IPS DF 6.9 (cell line): Measurements from ENCODE around the gene PAGR1.
A peak's percentile ranks its signal among the peaks of the same experiment; 100 is the strongest.
"Not testable (repeated sequence)": the region's sequence is repeated elsewhere in the genome, so short reads cannot be mapped to it uniquely, and the experiment has no call there.

Experiments used
- DNase-seq: peaks from one replicate; pipeline ENCODE4 v3.0.0-alpha.2; 2013; ENCODE audit warnings: low read depth, low spot score
- H3K27ac ChIP-seq: one replicate; pipeline ENCODE4 v1.5.1; 2013; ENCODE audit warnings: low read length, control low read depth
- H3K27me3 ChIP-seq: 2 replicates; pipeline ENCODE4 v1.6.1; 2013; ENCODE audit warnings: mild to moderate bottlenecking, low read length; ENCODE audit not compliant: control insufficient read depth, insufficient read depth
- H3K36me3 ChIP-seq: 2 replicates; pipeline ENCODE4 v1.6.1; 2013; ENCODE audit warnings: low read length; ENCODE audit not compliant: control insufficient read depth, insufficient read depth
- H3K4me1 ChIP-seq: 2 replicates; pipeline ENCODE4 v1.6.1; 2013; ENCODE audit warnings: low read length; ENCODE audit not compliant: control insufficient read depth, insufficient read depth
- H3K4me3 ChIP-seq: 2 replicates; pipeline ENCODE4 v1.5.1; 2013; ENCODE audit warnings: mild to moderate bottlenecking, low read length
- H3K9me3 ChIP-seq: 2 replicates; pipeline ENCODE4 v1.6.1; 2013; ENCODE audit warnings: low read length, inconsistent platforms; ENCODE audit not compliant: control insufficient read depth, insufficient read depth
- WGBS: extraction: QIAGEN DNeasy Blood & Tissue Kit; methylation state at CpG from one replicate; pipeline ENCODE4 v1.1.7; 2013; ENCODE audit warnings: mixed read lengths, missing lambda C conversion rate; ENCODE audit not compliant: insufficient read length, insufficient coverage; 5-methylcytosine and 5-hydroxymethylcytosine counted together

PAGR1 gene

GRCh38 chr16:29779474-29779873 is 36.5 kb upstream of the PAGR1 start:
- WGBS, result no CpG with 5 or more reads among the region's 10 CpGs
- H3K36me3 ChIP-seq, result no peaks in the 10 kb centered on the region
- H3K4me3 ChIP-seq, result no peak overlapping the region
- 0 out of 2 replicates have a peak, but pooled peaks cover 1% of the 10 kb centered on the region for H3K4me1 ChIP-seq
- H3K27ac ChIP-seq, result no peak overlapping the region
- no peaks in the 10 kb centered on the region for H3K9me3 ChIP-seq
- DNase-seq, result no peak
- H3K27me3 ChIP-seq, result no peaks in the 10 kb centered on the region

- WGBS, result no CpG with 5 or more reads among the region's 13 CpGs
- H3K9me3 ChIP-seq, H3K27ac ChIP-seq, DNase-seq, H3K27me3 ChIP-seq, H3K4me1 ChIP-seq, H3K36me3 ChIP-seq, H3K4me3 ChIP-seq: not testable (repeated sequence)
These were observed 32.6 kb upstream of the PAGR1 start for GRCh38 chr16:29783094-29783953.

GRCh38 chr16:29784157-29784556 is 31.8 kb upstream of the PAGR1 start:
- no CpG with 5 or more reads among the region's 2 CpGs for WGBS
- no peak overlapping the region for H3K27ac ChIP-seq
- no peak overlapping the region for H3K4me3 ChIP-seq
- H3K36me3 ChIP-seq, result no peaks in the 10 kb centered on the region
- H3K4me1 ChIP-seq, result 0 out of 2 replicates have a peak, but pooled peaks cover 1% of the 10 kb centered on the region
- no peak for DNase-seq
- no peaks in the 10 kb centered on the region for H3K27me3 ChIP-seq
- H3K9me3 ChIP-seq, result no peaks in the 10 kb centered on the region

DNA sequence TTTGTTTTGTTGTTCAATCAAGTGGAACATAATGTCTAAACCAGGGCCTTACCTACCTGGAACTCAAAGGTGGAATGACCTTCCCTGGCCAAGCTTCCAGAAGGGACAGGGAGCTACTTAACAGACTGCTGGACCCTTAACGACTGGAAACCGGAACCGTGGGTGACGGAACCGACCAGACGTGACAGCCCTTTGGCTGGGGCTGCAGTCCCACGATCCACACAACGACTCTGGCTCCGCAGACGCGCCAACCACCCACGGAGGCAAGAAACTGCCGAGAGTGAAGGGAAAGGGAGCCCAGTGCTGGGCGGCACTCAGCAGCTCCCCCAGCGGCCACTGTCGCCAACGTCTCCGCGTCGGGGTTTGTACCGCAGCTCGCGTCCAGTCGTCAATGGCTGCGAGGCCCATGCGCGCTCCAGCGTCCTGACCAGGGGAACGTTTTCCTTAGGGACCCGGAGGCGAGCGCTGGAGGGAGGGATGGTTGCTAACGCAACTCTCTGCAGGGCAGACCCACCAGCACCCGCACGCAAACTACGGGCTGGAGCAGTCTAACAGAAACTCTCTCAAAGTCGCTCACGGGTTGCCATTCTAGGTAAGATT is 31.0 kb upstream of the PAGR1 start:
- Histone ChIP-seq H3K27ac (no peak overlapping the region), H3K27me3 (no peaks in the 10 kb centered on the region), H3K4me3 (no peak overlapping the region; the same call in 1 of the 2 replicates), H3K9me3 (no peaks in the 10 kb centered on the region), H3K36me3 (no peaks in the 10 kb centered on the region), H3K4me1 (no peaks in the 10 kb centered on the region)
- peak; percentile 86 for DNase-seq
- WGBS, result no CpG with 5 or more reads among the region's 38 CpGs

DNA sequence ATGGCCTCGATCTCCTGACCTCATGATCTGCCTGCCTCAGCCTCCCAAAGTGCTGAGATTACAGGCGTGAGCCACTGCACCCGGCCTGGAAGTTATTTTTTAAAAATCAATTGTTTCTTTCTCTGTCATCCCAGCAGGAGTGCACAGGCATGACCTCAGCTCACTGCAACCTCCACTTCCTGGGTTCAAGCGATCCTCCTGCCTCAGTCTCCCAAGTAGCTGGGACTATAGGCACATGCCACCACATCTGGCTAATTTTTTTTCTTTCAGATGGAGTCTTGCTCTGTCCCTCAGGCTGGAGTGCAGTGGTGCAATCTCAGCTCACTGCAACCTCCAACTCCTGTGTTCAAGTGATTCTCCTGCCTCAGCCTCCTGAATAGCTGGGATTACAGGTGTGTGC is 28.8 kb upstream of the PAGR1 start:
- no CpG with 5 or more reads among the region's 4 CpGs for WGBS
- H3K9me3 ChIP-seq, H3K4me3 ChIP-seq, H3K4me1 ChIP-seq, H3K27ac ChIP-seq, DNase-seq, H3K27me3 ChIP-seq, H3K36me3 ChIP-seq: not testable (repeated sequence)

- no peaks in the 10 kb centered on the region for H3K9me3 ChIP-seq
- no peak for DNase-seq
- no peak overlapping the region for H3K27ac ChIP-seq
- no peaks in the 10 kb centered on the region for H3K27me3 ChIP-seq
- peak overlapping the region; percentile 50; the same call in 1 of the 2 replicates for H3K4me3 ChIP-seq
- WGBS, result no CpG with 5 or more reads among the region's 20 CpGs
- no peaks in the 10 kb centered on the region for H3K4me1 ChIP-seq
- no peaks in the 10 kb centered on the region for H3K36me3 ChIP-seq
These were observed 26.2 kb upstream of the PAGR1 start for GRCh38 chr16:29789775-29790182.

DNA sequence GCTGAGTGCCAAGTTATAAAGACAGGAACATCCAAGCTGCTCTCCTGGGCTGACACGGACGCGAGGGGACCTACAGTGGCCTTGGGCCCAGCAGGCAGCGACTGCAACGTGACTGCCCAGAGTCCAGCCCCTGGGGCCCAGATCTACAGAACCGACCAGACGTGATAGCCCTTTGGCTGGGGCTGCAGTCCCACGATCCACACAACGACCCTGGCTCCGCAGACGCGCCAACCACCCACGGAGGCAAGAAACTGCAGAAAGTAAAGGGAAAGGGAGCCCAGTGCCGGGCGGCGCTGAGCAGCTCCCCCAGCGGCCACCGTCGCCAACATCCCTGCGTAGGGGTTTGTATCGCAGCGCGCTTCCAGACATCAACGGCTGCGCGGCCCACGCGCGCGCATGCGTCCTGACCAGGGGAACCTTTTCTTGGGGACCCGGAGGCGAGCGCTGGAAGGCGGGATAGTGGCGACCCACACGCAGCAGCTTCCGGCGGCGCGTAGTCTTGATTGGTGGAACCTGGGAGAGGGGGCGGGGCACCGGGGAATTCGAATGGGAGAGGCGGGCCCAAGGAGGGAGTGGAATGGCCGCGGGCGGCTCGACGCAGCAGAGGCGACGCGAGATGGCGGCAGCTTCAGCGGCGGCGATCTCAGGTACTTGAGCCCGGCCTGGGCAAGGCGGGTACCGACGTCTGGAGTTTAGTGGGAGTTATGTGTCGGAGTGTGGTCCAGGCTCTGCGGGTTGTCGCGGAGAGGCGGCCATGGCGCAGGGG is 25.6 kb upstream of the PAGR1 start, which contains the start of gene KIF22:
TSS of gene KIF22 (plus strand) at position 569 of the 766 bp plus-strand sequence. CDS start at position 578, 9 bp downstream.
- no peaks in the 10 kb centered on the region for H3K9me3 ChIP-seq
- peak; percentile 96 for DNase-seq
- H3K27ac ChIP-seq, result no peak within 1 kb of the TSS
- no peaks in the 10 kb centered on the region for H3K27me3 ChIP-seq
- peak within 1 kb of the TSS; percentile 86 for H3K4me3 ChIP-seq
- WGBS, result no CpG with 5 or more reads among the region's 67 CpGs
- no peaks in the 10 kb centered on the region for H3K4me1 ChIP-seq
- H3K36me3 ChIP-seq, result no peaks in the 10 kb centered on the region

DNA sequence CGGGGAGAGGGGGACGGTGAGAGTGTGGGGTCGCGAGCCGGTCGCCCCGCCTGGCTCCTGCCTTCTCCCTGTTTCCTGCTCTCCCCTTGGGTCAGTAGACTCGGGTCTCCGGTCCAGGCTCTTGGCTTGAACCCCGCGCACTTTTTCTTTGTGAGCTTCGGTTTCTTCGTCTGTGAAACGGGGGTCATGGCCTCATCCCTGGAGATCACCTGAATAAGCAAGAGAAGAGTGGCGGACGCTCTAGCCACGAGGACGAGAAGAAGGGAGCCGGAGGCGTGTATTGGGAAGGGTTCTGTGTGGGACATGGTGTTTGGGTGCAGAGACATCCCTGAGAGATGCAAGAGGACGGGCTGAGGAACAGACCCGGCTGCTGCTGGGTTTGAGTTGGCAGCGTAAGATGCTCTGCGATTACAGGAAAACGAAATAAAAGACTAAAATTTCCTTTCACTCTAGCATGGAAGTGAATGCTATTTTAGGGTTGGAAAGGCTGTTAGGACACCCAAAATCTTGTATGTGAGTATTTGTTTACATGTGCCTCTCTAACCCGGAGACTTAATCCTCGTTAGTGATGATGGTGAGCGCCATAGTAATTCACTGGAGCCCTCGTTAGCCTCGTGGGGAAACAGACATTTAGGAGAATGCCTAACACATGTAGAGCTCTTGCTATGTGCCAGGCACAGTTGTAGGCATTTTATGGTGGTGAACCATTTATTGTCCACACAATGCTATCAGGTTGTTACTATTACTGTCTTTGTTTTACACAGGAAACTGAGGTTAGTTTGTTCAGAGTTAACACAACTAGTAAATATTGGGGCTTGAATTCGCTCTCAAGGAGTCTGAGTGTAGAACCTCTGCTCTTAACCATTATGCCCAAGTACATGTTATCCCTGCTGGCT is 24.8 kb upstream of the PAGR1 start:
- peak overlapping the region; percentile 86 for H3K4me3 ChIP-seq
- no peaks in the 10 kb centered on the region for H3K27me3 ChIP-seq
- H3K27ac ChIP-seq, result no peak overlapping the region
- H3K9me3 ChIP-seq, result no peaks in the 10 kb centered on the region
- no peaks in the 10 kb centered on the region for H3K4me1 ChIP-seq
- no peaks in the 10 kb centered on the region for H3K36me3 ChIP-seq
- DNase-seq, result no peak
- no CpG with 5 or more reads among the region's 31 CpGs for WGBS

DNA sequence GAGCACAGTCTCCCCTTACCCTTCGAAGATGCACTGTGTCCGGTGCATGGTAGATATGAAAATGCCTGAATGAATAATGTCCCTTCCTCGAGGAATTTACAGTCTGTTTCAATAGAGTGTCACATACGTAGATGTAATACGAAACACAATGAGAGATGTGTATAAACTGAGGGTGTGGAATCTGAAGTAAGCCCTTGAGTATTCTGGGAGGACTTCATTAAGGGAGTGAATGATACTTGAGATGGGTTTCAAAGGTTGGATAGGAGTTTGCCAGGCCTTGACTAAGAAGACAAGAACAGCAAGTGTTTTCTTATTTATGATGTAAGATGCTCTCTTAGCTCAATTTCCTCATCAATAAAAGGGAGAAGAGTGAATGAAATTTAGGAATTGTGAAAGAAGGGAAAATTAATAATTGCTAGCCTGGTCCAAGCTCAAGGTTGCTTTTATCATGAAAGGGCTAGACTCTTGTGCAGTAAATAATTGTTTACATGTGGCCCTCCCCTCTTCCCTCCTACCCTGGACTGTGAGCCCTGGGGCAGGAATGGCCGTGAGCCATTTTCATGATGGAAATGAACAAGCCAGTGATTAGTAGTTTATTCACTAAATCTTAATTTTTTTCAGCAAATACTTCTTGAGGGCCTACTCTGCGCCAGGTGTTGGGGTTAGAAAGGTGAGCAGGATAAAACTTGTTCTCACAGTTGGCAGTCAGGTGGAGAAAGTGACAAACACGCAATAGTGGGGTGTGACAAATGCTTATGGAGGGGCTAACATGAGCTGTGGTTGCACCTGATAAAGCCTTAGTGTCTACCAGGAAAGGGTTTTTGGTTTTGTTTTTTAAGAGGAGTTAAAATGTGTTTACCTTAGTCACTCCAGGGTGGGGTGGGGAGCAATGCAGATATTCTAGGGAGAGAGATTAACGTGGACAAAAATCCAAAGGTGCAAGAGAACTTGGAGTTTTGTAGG is 23.8 kb upstream of the PAGR1 start:
- H3K27me3 ChIP-seq, result no peaks in the 10 kb centered on the region
- H3K4me1 ChIP-seq, result no peaks in the 10 kb centered on the region
- no peaks in the 10 kb centered on the region for H3K9me3 ChIP-seq
- no peak overlapping the region for H3K27ac ChIP-seq
- peaks cover 6% of the 10 kb centered on the region; the same call in 1 of the 2 replicates for H3K36me3 ChIP-seq
- no CpG with 5 or more reads among the region's 9 CpGs for WGBS
- no peak for DNase-seq
- H3K4me3 ChIP-seq, result peak overlapping the region; percentile 86; the same call in 1 of the 2 replicates
